ENCODE measurements around the gene BRD3. TPM values are rescaled to one million over a fixed set of nuclear protein-coding genes. Genes with fewer than 3 reads are reported as not detected.
A peak's percentile ranks its signal among the peaks of the same experiment; 100 is the strongest.

Gene BRD3
- total RNA-seq, 4 donors from 2014 or later, result 10.8 to 21.5 (median 16.5) TPM

- peaks cover 6 to 12% of the 10 kb centered on the region in 2 donors for H3K4me1 ChIP-seq
- ATAC-seq (no peak), DNase-seq (no peak)
- intact Hi-C loops (cut with DNase I; ENCODE audit: low total_unique reads) (loop anchor here (2.0 to 10.0 kb wide), 3 partner anchors 34 to 650 kb away; partner anchors contain the start of genes BRD3, STKLD1 and SURF4), in situ Hi-C loops (cut with MboI; ENCODE audit: low sequenced_read_pairs in 4 of 4) (no loop called here)
- H3K27me3 ChIP-seq, result no peaks in the 10 kb centered on the region
- peaks cover 0 to under 1% of the 10 kb centered on the region in 2 donors for H3K36me3 ChIP-seq
- peak overlapping the region in 3 of 4 donors; percentile 64 to 75 (median 73) for H3K27ac ChIP-seq
- H3K9me3 ChIP-seq, result no peaks in the 10 kb centered on the region
- no peak for TF ChIP-seq POLR2A (IDR thresholded peaks at IDR 0.05)
- H3K4me3 ChIP-seq, result peak overlapping the region; percentile 46 to 93 (median 66)
Observed at GRCh38 chr9:134024214-134024792, 43.5 kb downstream of the BRD3 start.

- in situ Hi-C loops (cut with MboI; ENCODE audit: low sequenced_read_pairs in 4 of 4), result no loop called here
- Histone ChIP-seq H3K27ac (no peak overlapping the region), H3K36me3 (no peaks in the 10 kb centered on the region), H3K9me3 (no peaks in the 10 kb centered on the region), H3K4me1 (no peaks in the 10 kb centered on the region), H3K4me3 (no peak overlapping the region), H3K27me3 (no peaks in the 10 kb centered on the region)
- no peak for ATAC-seq
- TF ChIP-seq CTCF (IDR thresholded peaks at IDR 0.05 in 4 of 5, conservative IDR thresholded peaks at IDR 0.05 in 1 of 5) (no peak), POLR2A (IDR thresholded peaks at IDR 0.05) (no peak)
- intact Hi-C loops (cut with DNase I; ENCODE audit: low total_unique reads), result no loop called here
- no peak for DNase-seq
Observed at GRCh38 chr9:134014946-134015345, 52.9 kb downstream of the BRD3 start.

GRCh38 chr9:134011401-134011800 is 56.4 kb downstream of the BRD3 start:
- H3K27ac ChIP-seq, result no peak overlapping the region

GRCh38 chr9:134010310-134011173 is 57.3 kb downstream of the BRD3 start:
- Histone ChIP-seq H3K36me3 (no peaks in the 10 kb centered on the region), H3K4me3 (no peak overlapping the region), H3K27ac (no peak overlapping the region), H3K27me3 (peaks cover 0 to 5% (median 0%) of the 10 kb centered on the region in 3 donors), H3K4me1 (no peaks in the 10 kb centered on the region), H3K9me3 (no peaks in the 10 kb centered on the region)
- ATAC-seq (no peak), DNase-seq (no peak)
- in situ Hi-C loops (cut with MboI; ENCODE audit: low sequenced_read_pairs in 4 of 4), result no loop called here
- intact Hi-C loops (cut with DNase I; ENCODE audit: low total_unique reads), result no loop called here
- TF ChIP-seq CTCF (IDR thresholded peaks at IDR 0.05 in 4 of 5, conservative IDR thresholded peaks at IDR 0.05 in 1 of 5) (no peak), POLR2A (IDR thresholded peaks at IDR 0.05) (no peak)

More at GRCh38 chr9:134011401-134011800, 56.4 kb downstream of the BRD3 start:
- intact Hi-C loops (cut with DNase I; ENCODE audit: low total_unique reads), result no loop called here
- Histone ChIP-seq H3K36me3 (no peaks in the 10 kb centered on the region), H3K27me3 (peaks cover 0 to 5% (median 0%) of the 10 kb centered on the region in 3 donors), H3K4me3 (no peak overlapping the region), H3K9me3 (no peaks in the 10 kb centered on the region), H3K4me1 (no peaks in the 10 kb centered on the region)
- TF ChIP-seq POLR2A (IDR thresholded peaks at IDR 0.05) (no peak), CTCF (IDR thresholded peaks at IDR 0.05 in 4 of 5, conservative IDR thresholded peaks at IDR 0.05 in 1 of 5) (no peak)
- in situ Hi-C loops (cut with MboI; ENCODE audit: low sequenced_read_pairs in 4 of 4), result no loop called here
- no peak for ATAC-seq
- DNase-seq, result no peak

GRCh38 chr9:134007571-134007970 is 60.3 kb downstream of the BRD3 start:
- DNase-seq, result no peak
- intact Hi-C loops (cut with DNase I; ENCODE audit: low total_unique reads) (no loop called here), in situ Hi-C loops (cut with MboI; ENCODE audit: low sequenced_read_pairs in 4 of 4) (no loop called here)
- Histone ChIP-seq H3K4me3 (no peak overlapping the region), H3K9me3 (no peaks in the 10 kb centered on the region), H3K4me1 (no peaks in the 10 kb centered on the region), H3K27me3 (peaks cover 0 to 12% (median 3%) of the 10 kb centered on the region in 3 donors), H3K27ac (no peak overlapping the region), H3K36me3 (no peaks in the 10 kb centered on the region)
- ATAC-seq, result no peak
- TF ChIP-seq CTCF (IDR thresholded peaks at IDR 0.05 in 4 of 5, conservative IDR thresholded peaks at IDR 0.05 in 1 of 5) (no peak), POLR2A (IDR thresholded peaks at IDR 0.05) (no peak)
